Left lung (tissue), 10 donors: ENCODE data around the gene PHB1. TPM values are rescaled to one million over a fixed set of nuclear protein-coding genes. Genes with fewer than 3 reads are reported as not detected.

Experiments
- ATAC-seq: fragments of 200-7000 bp; cut with Tn5 transposase; one replicate; pipeline ENCODE4 v1.9.1; 2020; ENCODE audit warnings: moderate library complexity
- DNase-seq, 4 donors: peaks; one replicate each; pipeline ENCODE4 v3.0.0-alpha.2; 2013 to 2020
- H3K27ac ChIP-seq, 2 donors: fragments of 200-600 bp; sonication (generic) in 1 of 2; one replicate each; pipeline versions ENCODE4 v1.5.0 to v1.8.0; 2020 to 2021
- H3K27me3 ChIP-seq, 2 donors: fragments of 200-600 bp; sonication (generic) in 1 of 2; one replicate each; pipeline versions ENCODE4 v1.5.0 to v1.8.0; 2020 to 2021
- H3K36me3 ChIP-seq, 2 donors: fragments of 200-600 bp; sonication (generic) in 1 of 2; one replicate each; pipeline versions ENCODE4 v1.5.0 to v1.8.0; 2020 to 2021
- H3K4me1 ChIP-seq, 2 donors: fragments of 200-600 bp; one replicate each; pipeline ENCODE4 v1.8.0; 2021
- H3K4me3 ChIP-seq, 2 donors: fragments of 200-600 bp; sonication (generic) in 1 of 2; one replicate each; pipeline versions ENCODE4 v1.5.0 to v1.8.0; 2020 to 2021; ENCODE audit warnings: mild to moderate bottlenecking in 1 of 2
- H3K9me3 ChIP-seq, 2 donors: fragments of 200-600 bp; sonication (generic) in 1 of 2; one replicate each; pipeline versions ENCODE4 v1.5.0 to v1.8.0; 2020 to 2021
- intact Hi-C, 2 donors: fragments of 100-400 bp; cut with DNase I; formaldehyde crosslinking; loops; one replicate each; pipeline versions ENCODE4 v1.11.2 to v1.14.2; 2022
- polyA plus RNA-seq, 6 donors: library from polyadenylated mRNA; unstranded; fragments of 120-200 nt; gene quantifications; one replicate each; pipeline ENCODE4 v1.2.1, GENCODE V29; 2013; ENCODE audit not compliant: insufficient read length in 6 of 6
- total RNA-seq, 2 donors: library from RNA; stranded (reverse); fragmentation: NEBNext Ultra II Directional; extraction: Animal tissue kit (Norgen Biotek cat#: 25700); gene quantifications; one replicate each; pipeline ENCODE4 v1.2.1, GENCODE V29; 2021
- TF ChIP-seq, protein P1 (sequence below), 2 donors: fragments of 200-600 bp; sonication (generic) in 1 of 2; IDR thresholded peaks; one replicate each; pipeline versions ENCODE4 v1.5.0 to v1.8.0; 2021; ENCODE audit warnings: antibody characterized with exemption in 2 of 2
- donor health status: DM: no; HTN: yes; CAD: no.
- donor health status: DM: no; HTN: no; CAD: no.

Gene PHB1
- total and polyA plus RNA-seq, 8 donors, result 146 to 173 (median 162) TPM

GRCh38 chr17:49381793-49382192, 32.9 kb downstream of the PHB1 start:
- Histone ChIP-seq H3K4me3 (no peak overlapping the region), H3K27ac (no peak overlapping the region), H3K27me3 (no peaks in the 10 kb centered on the region), H3K9me3 (no peaks in the 10 kb centered on the region), H3K4me1 (peaks cover 0 to 18% of the 10 kb centered on the region in 2 donors), H3K36me3 (no peaks in the 10 kb centered on the region)
- intact Hi-C loops, result loop anchor here in 1 of 2 donors (10.0 kb wide), 1 partner anchor 67 kb away; no protein-coding TSS in a partner anchor
- DNase-seq (no peak), ATAC-seq (no peak)
- TF ChIP-seq, protein P1, sequence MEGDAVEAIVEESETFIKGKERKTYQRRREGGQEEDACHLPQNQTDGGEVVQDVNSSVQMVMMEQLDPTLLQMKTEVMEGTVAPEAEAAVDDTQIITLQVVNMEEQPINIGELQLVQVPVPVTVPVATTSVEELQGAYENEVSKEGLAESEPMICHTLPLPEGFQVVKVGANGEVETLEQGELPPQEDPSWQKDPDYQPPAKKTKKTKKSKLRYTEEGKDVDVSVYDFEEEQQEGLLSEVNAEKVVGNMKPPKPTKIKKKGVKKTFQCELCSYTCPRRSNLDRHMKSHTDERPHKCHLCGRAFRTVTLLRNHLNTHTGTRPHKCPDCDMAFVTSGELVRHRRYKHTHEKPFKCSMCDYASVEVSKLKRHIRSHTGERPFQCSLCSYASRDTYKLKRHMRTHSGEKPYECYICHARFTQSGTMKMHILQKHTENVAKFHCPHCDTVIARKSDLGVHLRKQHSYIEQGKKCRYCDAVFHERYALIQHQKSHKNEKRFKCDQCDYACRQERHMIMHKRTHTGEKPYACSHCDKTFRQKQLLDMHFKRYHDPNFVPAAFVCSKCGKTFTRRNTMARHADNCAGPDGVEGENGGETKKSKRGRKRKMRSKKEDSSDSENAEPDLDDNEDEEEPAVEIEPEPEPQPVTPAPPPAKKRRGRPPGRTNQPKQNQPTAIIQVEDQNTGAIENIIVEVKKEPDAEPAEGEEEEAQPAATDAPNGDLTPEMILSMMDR (IDR thresholded peaks at IDR 0.05), result no peak

GRCh38 chr17:49381033-49381432, 33.6 kb downstream of the PHB1 start:
- H3K27ac ChIP-seq, result no peak overlapping the region
- no peaks in the 10 kb centered on the region for H3K27me3 ChIP-seq
- no peaks in the 10 kb centered on the region for H3K9me3 ChIP-seq
- H3K4me3 ChIP-seq, result no peak overlapping the region
- no peaks in the 10 kb centered on the region for H3K36me3 ChIP-seq
- TF ChIP-seq, protein P1 (IDR thresholded peaks at IDR 0.05), result no peak
- DNase-seq (no peak), ATAC-seq (peak; percentile 84)
- intact Hi-C loops, result loop anchor here in 1 of 2 donors (10.0 kb wide), 1 partner anchor 66 kb away; no protein-coding TSS in a partner anchor
- peaks cover 0 to 18% of the 10 kb centered on the region in 2 donors for H3K4me1 ChIP-seq

DNA sequence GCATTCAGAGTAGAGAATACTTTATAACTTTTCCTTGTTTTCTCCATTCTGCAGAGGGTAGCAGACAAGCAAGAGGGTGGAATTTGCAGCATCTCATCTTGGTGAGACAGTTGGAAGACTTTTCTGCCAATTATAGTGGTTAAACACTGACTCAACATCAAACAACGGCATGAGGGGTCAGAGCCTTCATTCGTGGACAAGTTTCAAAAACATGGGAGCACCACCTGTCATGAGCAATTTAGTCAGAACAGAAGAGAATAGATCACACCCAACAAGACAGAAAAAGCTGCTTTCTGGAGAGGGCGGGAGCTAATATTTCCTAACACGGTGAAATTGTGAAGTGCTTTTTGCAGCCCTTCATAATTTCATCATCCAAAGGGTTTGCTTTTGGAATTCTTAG, 34.8 kb downstream of the PHB1 start:
- intact Hi-C loops, result loop anchor here in 1 of 2 donors (10.0 kb wide), 1 partner anchor 65 kb away; no protein-coding TSS in a partner anchor
- Histone ChIP-seq H3K27me3 (no peaks in the 10 kb centered on the region), H3K9me3 (no peaks in the 10 kb centered on the region), H3K4me3 (no peak overlapping the region), H3K36me3 (no peaks in the 10 kb centered on the region), H3K4me1 (peaks cover 0 to 18% of the 10 kb centered on the region in 2 donors), H3K27ac (no peak overlapping the region)
- DNase-seq (no peak), ATAC-seq (peak; percentile 19)
- TF ChIP-seq, protein P1 (IDR thresholded peaks at IDR 0.05), result no peak

- DNase-seq (no peak), ATAC-seq (no peak)
- Histone ChIP-seq H3K27me3 (no peaks in the 10 kb centered on the region), H3K4me3 (no peak overlapping the region), H3K4me1 (peaks cover 0 to 18% of the 10 kb centered on the region in 2 donors), H3K9me3 (no peaks in the 10 kb centered on the region), H3K27ac (no peak overlapping the region), H3K36me3 (no peaks in the 10 kb centered on the region)
- intact Hi-C loops, result no loop called here
- TF ChIP-seq, protein P1 (IDR thresholded peaks at IDR 0.05), result no peak
Measured at GRCh38 chr17:49378311-49378710, 36.4 kb downstream of the PHB1 start.

GRCh38 chr17:49375544-49375943, 39.1 kb downstream of the PHB1 start:
- Histone ChIP-seq H3K27ac (no peak overlapping the region), H3K36me3 (no peaks in the 10 kb centered on the region), H3K9me3 (no peaks in the 10 kb centered on the region), H3K4me1 (peaks cover 0 to 9% of the 10 kb centered on the region in 2 donors), H3K27me3 (no peaks in the 10 kb centered on the region), H3K4me3 (no peak overlapping the region)
- ATAC-seq (no peak), DNase-seq (no peak)
- intact Hi-C loops, result no loop called here
- TF ChIP-seq, protein P1 (IDR thresholded peaks at IDR 0.05), result no peak
